DMS 273 (cell line): ENCODE data around the gene EHD4.

ENCODE experiments used
- DNase-seq: peaks from one replicate; lab custom pipeline; 2025; ENCODE audit not compliant: unreplicated experiment; lab: John Stamatoyannopoulos, UW

The EHD4 gene

GRCh38 chr15:41862515-41863116 lies 109.7 kb downstream of the EHD4 start:
- no peak for DNase-seq

- no peak for DNase-seq
Measured at GRCh38 chr15:41861736-41862356, 110.5 kb downstream of the EHD4 start.

GRCh38 chr15:41860049-41860828 lies 112.1 kb downstream of the EHD4 start:
- DNase-seq, result no peak

GRCh38 chr15:41858756-41859155 lies 113.6 kb downstream of the EHD4 start:
- DNase-seq, result no peak

- no peak for DNase-seq
Measured at GRCh38 chr15:41857316-41857715, 115.0 kb downstream of the EHD4 start.

- DNase-seq, result no peak
Measured at GRCh38 chr15:41856716-41857115, 115.6 kb downstream of the EHD4 start.

- no peak for DNase-seq
Measured at GRCh38 chr15:41856262-41856661, 116.1 kb downstream of the EHD4 start.

GRCh38 chr15:41855261-41855961 lies 116.9 kb downstream of the EHD4 start:
- no peak for DNase-seq

- DNase-seq, result no peak
Measured at GRCh38 chr15:41854443-41854842, 117.9 kb downstream of the EHD4 start.

- no peak for DNase-seq
Measured at GRCh38 chr15:41853831-41854230, 118.5 kb downstream of the EHD4 start.

- DNase-seq, result peak; percentile 20
Measured at GRCh38 chr15:41852736-41853590, 119.4 kb downstream of the EHD4 start.

- DNase-seq, result peak; percentile 59
Measured at GRCh38 chr15:41851755-41852370, 120.5 kb downstream of the EHD4 start.

- peak; percentile 51 for DNase-seq
Measured at GRCh38 chr15:41851167-41851523, 121.2 kb downstream of the EHD4 start.

- no peak for DNase-seq
Measured at GRCh38 chr15:41850482-41851166, 121.7 kb downstream of the EHD4 start.

GRCh38 chr15:41849861-41850260 lies 122.5 kb downstream of the EHD4 start:
- DNase-seq, result peak; percentile 44

- DNase-seq, result no peak
Measured at GRCh38 chr15:41849204-41849603, 123.2 kb downstream of the EHD4 start.

- no peak for DNase-seq
Measured at GRCh38 chr15:41848631-41849030, 123.7 kb downstream of the EHD4 start.

- no peak for DNase-seq
Measured at GRCh38 chr15:41847981-41848380, 124.4 kb downstream of the EHD4 start.

GRCh38 chr15:41847206-41847605 lies 125.2 kb downstream of the EHD4 start:
- DNase-seq, result no peak
